ENCODE measurements around the gene CXCL1. TPM values are rescaled to one million over a fixed set of nuclear protein-coding genes. Genes with fewer than 3 reads are reported as not detected.

CXCL1 gene
- total and polyA plus RNA-seq, 9 donors, result 0.40 to 28.5 (median 1.5) TPM

DNA sequence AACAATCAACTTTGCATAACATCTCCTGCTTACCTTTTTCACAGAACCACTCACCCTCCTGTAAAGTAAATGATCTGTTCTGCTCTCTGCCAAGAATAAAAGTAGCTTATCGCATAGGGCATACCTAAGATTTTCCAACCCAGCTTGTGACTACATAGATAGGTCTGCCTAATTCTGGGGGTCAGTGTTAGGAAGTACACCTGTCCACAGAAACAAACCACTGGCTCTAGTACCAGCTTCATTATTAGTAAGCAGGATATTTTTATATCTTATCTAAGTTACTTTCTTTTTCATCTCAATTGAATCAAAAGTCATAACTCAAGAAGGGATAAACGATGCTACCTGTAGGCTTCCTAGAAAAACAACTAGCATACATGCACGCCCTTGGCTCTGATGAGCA lies 23.8 kb downstream of the CXCL1 start:
- Histone ChIP-seq H3K4me1 (ENCODE audit: insufficient read depth) (no peaks in the 10 kb centered on the region), H3K4me3 (no peak overlapping the region), H3K36me3 (no peaks in the 10 kb centered on the region), H3K27me3 (no peaks in the 10 kb centered on the region), H3K27ac (no peak overlapping the region), H3K9me3 (no peaks in the 10 kb centered on the region)
- DNase-seq, result no peak
- 77 to 88% (median 88%) methylated on average over 3 of the region's 3 CpGs for WGBS, 3 donors
- no peak for TF ChIP-seq POLR2A (IDR thresholded peaks at IDR 0.05)
- no peak for TF ChIP-seq CTCF (IDR thresholded peaks at IDR 0.05)
- no peak for TF ChIP-seq EP300 (IDR thresholded peaks at IDR 0.05)
- intact Hi-C loops (cut with DNase I), result no loop called here

GRCh38 chr4:73894001-73894400 lies 24.8 kb downstream of the CXCL1 start:
- WGBS, 3 donors, result 53 to 73% (median 60%) methylated on average over 2 of the region's 2 CpGs
- Histone ChIP-seq H3K9me3 (no peaks in the 10 kb centered on the region), H3K4me1 (ENCODE audit: insufficient read depth) (no peaks in the 10 kb centered on the region), H3K27me3 (no peaks in the 10 kb centered on the region), H3K27ac (no peak overlapping the region), H3K4me3 (no peak overlapping the region), H3K36me3 (no peaks in the 10 kb centered on the region)
- DNase-seq, result no peak
- intact Hi-C loops (cut with DNase I), result no loop called here
- TF ChIP-seq EP300 (IDR thresholded peaks at IDR 0.05) (no peak), POLR2A (IDR thresholded peaks at IDR 0.05) (no peak), CTCF (IDR thresholded peaks at IDR 0.05) (no peak)

DNA sequence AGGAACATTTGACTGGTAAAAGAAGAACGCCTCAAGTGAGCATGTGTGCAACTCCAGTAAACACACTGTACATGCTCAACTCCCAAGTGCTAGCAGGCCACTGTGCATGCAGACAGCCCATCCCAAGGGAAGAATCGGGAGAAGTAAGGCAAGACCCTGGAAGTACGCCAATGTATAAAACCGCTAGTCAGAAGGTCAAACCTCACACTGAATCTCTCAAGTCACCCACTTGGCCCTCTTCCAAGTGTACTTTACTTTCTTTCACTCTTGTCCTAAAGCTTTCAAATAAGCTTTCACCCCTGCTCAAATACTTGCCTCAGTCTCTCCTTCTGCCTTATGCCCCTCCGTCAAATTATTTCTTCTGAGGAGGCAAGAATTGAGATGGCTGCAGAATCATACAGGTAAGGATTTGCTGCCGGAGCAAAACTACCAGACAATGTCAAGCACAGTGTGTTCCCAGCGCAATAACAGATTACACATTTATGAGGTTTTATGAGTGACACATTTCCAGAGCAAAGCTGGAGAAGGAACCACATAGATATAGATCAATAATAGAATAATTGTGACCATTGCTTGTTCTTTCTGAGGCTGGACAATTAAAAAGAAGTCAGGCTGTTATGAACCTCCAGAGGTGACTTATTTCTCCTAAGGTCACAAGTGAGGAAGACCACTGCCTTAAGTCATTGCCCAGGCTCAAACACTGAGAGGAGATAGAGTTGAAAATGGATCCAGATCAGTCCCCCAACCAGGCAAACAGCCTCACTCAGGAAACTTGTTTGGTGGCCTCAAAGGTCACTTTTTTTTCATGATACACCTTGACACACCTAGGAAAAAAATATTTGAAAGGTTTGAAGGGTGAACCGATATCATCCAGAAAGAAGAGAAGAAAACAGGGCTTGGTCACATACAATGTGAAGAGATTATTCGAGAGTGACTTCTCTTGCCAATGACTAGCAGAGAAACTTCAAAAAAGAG lies 26.3 kb downstream of the CXCL1 start:
- H3K9me3 ChIP-seq, result no peaks in the 10 kb centered on the region
- 71 to 78% (median 77%) methylated on average over 9 of the region's 9 CpGs for WGBS, 3 donors

GRCh38 chr4:73896416-73896815 lies 27.2 kb downstream of the CXCL1 start:
- Histone ChIP-seq H3K9me3 (peaks cover 0 to 3% of the 10 kb centered on the region in 2 donors), H3K27me3 (no peaks in the 10 kb centered on the region), H3K27ac (no peak overlapping the region), H3K4me3 (no peak overlapping the region), H3K36me3 (no peaks in the 10 kb centered on the region), H3K4me1 (ENCODE audit: insufficient read depth) (no peaks in the 10 kb centered on the region)
- 58 to 94% (median 92%) methylated on average over 2 of the region's 2 CpGs for WGBS, 3 donors
- intact Hi-C loops (cut with DNase I), result no loop called here
- DNase-seq, result no peak
- no peak for TF ChIP-seq POLR2A (IDR thresholded peaks at IDR 0.05)
- no peak for TF ChIP-seq CTCF (IDR thresholded peaks at IDR 0.05)
- TF ChIP-seq EP300 (IDR thresholded peaks at IDR 0.05), result no peak

More for the DNA sequence above, 26.3 kb downstream of the CXCL1 start:
- Histone ChIP-seq H3K36me3 (no peaks in the 10 kb centered on the region), H3K27me3 (no peaks in the 10 kb centered on the region), H3K27ac (no peak overlapping the region), H3K4me1 (ENCODE audit: insufficient read depth) (no peaks in the 10 kb centered on the region), H3K4me3 (no peak overlapping the region)
- TF ChIP-seq CTCF (IDR thresholded peaks at IDR 0.05), result no peak
- TF ChIP-seq POLR2A (IDR thresholded peaks at IDR 0.05), result no peak
- TF ChIP-seq EP300 (IDR thresholded peaks at IDR 0.05), result no peak
- intact Hi-C loops (cut with DNase I), result no loop called here
- DNase-seq, result no peak

Measured in ovary (tissue), 9 donors.